SK-N-SH (cell line): ENCODE results near the gene CDKAL1. TPM values are rescaled to one million over a fixed set of nuclear protein-coding genes. Genes with fewer than 3 reads are reported as not detected.

Experiments
- CTCF ChIA-PET: fragments of 300-600, 350-600 bp; formaldehyde crosslinking; extraction: SDS; loops from one replicate; lab custom pipeline; 2021; lab: Yijun Ruan, JAX
- POLR2A ChIA-PET: fragments of 350-600 bp; sonication (Branson Sonifier 250); formaldehyde crosslinking; extraction: SDS; loops from one replicate; lab custom pipeline; 2020; ENCODE audit warnings: antibody characterized with exemption, inconsistent platforms; lab: Yijun Ruan, JAX
- DNase-seq: peaks from one replicate; pipeline ENCODE4 v3.0.0; 2012
- H2AFZ ChIP-seq: fragments of 200-600 bp; sonication (generic); 2 replicates; pipeline ENCODE4 v1.8.1; 2016; ENCODE audit warnings: antibody characterized with exemption, mild to moderate bottlenecking, low read depth
- H3F3A ChIP-seq: fragments of 200-600 bp; sonication (generic); replicated peaks from 2 replicates; pipeline ENCODE3; 2016; ENCODE audit warnings: antibody characterized with exemption, mild to moderate bottlenecking; ENCODE audit not compliant: insufficient read depth
- H3K27ac ChIP-seq, 2 experiments: fragments of 200-500 bp in 1 of 2; fragments of 200-600 bp in 1 of 2; sonication (Bioruptor generic) in 1 of 2; sonication (generic), shearing (Covaris generic) in 1 of 2; 2 replicates each; pipeline versions ENCODE4 v1.5.1 to v1.6.1; 2014 to 2016; ENCODE audit warnings: low read depth in 2 of 2, inconsistent platforms in 1 of 2, low read length in 1 of 2, mild to moderate bottlenecking in 1 of 2, mixed read lengths in 1 of 2
- H3K27me3 ChIP-seq: fragments of 200-600 bp; sonication (generic), shearing (Covaris generic); 2 replicates; pipeline ENCODE4 v1.6.1; 2016; ENCODE audit warnings: mixed run types; ENCODE audit not compliant: insufficient read depth
- H3K36me3 ChIP-seq, 2 experiments: fragments of 200-500 bp in 1 of 2; fragments of 200-600 bp in 1 of 2; sonication (Bioruptor generic) in 1 of 2; sonication (generic) in 1 of 2; replicated peaks in 1 of 2; 2 replicates each; pipeline versions ENCODE3 to v1.5.1; 2014 to 2016; ENCODE audit warnings: low read length in 1 of 2, mild to moderate bottlenecking in 1 of 2; ENCODE audit not compliant: insufficient read depth in 2 of 2, control insufficient read depth in 1 of 2
- H3K4me1 ChIP-seq, 2 experiments: fragments of 200-500 bp in 1 of 2; fragments of 200-600 bp in 1 of 2; sonication (Bioruptor generic) in 1 of 2; sonication (generic), shearing (Covaris generic) in 1 of 2; 2 replicates each; pipeline versions ENCODE4 v1.5.1 to v1.6.1; 2014 to 2016; ENCODE audit warnings: low read depth in 1 of 2, low read length in 1 of 2, mixed run types in 1 of 2; ENCODE audit not compliant: insufficient read depth in 2 of 2, control insufficient read depth in 1 of 2
- H3K4me2 ChIP-seq: fragments of 200-600 bp; sonication (generic), shearing (Covaris generic); 2 replicates; pipeline ENCODE4 v1.6.1; 2017; ENCODE audit warnings: mixed run types
- H3K4me3 ChIP-seq, 2 experiments: fragments of 200-500 bp in 1 of 2; fragments of 200-600 bp in 1 of 2; sonication (Bioruptor generic) in 1 of 2; sonication (generic), shearing (Covaris generic) in 1 of 2; 2 replicates each; pipeline versions ENCODE4 v1.5.1 to v1.8.1; 2014 to 2016; ENCODE audit warnings: low read depth in 2 of 2, inconsistent platforms in 1 of 2, low read length in 1 of 2, mild to moderate bottlenecking in 1 of 2, mixed read lengths in 1 of 2, moderate library complexity in 1 of 2
- H3K79me2 ChIP-seq: fragments of 200-600 bp; sonication (generic); 2 replicates; pipeline ENCODE4 v1.8.1; 2017; ENCODE audit warnings: mild to moderate bottlenecking; ENCODE audit not compliant: insufficient read depth
- H3K9ac ChIP-seq: fragments of 200-600 bp; sonication (generic); 2 replicates; pipeline ENCODE4 v1.6.1; 2017; ENCODE audit warnings: mixed run types
- H3K9me2 ChIP-seq: fragments of 200-600 bp; sonication (generic); 2 replicates; pipeline ENCODE4 v1.6.1; 2017; ENCODE audit warnings: mixed run types
- H3K9me3 ChIP-seq: fragments of 200-600 bp; sonication (generic); 2 replicates; pipeline ENCODE4 v1.6.1; 2017; ENCODE audit warnings: mixed run types, mild to moderate bottlenecking, moderate library complexity
- H4K20me1 ChIP-seq: fragments of 200-600 bp; sonication (generic); 2 replicates; pipeline ENCODE4 v1.6.1; 2017; ENCODE audit warnings: mild to moderate bottlenecking, mixed run types; ENCODE audit not compliant: insufficient read depth
- CHD2 ChIP-seq: fragments of 150-350 bp; IDR thresholded peaks from 2 replicates; pipeline ENCODE4 v1.6.1; 2018; ENCODE audit warnings: low read length; ENCODE audit not compliant: partially characterized antibody
- CTCF ChIP-seq: fragments of 200-600 bp; sonication (generic); IDR thresholded peaks from 2 replicates; pipeline ENCODE4 v1.6.1; 2017; ENCODE audit warnings: antibody characterized with exemption, mild to moderate bottlenecking, moderate library complexity
- ELF1 ChIP-seq: IDR thresholded peaks from 2 replicates; pipeline ENCODE4 v1.4.0; 2012
- EP300 ChIP-seq, 2 experiments: IDR thresholded peaks; 2 replicates each; pipeline versions ENCODE4 v1.4.0 to v1.6.1; 2012; ENCODE audit warnings: borderline replicate concordance in 1 of 2, low read depth in 1 of 2, low read length in 1 of 2
- EZH2phosphoT487 ChIP-seq: fragments of 200-600 bp; sonication (generic); IDR thresholded peaks from 2 replicates; pipeline ENCODE4 v1.6.1; 2017; ENCODE audit warnings: low read depth, mixed run types, mild to moderate bottlenecking, antibody characterized with exemption, moderate library complexity, borderline replicate concordance
- FOSL2 ChIP-seq: IDR thresholded peaks from 2 replicates; pipeline ENCODE4 v1.4.0; 2012; ENCODE audit warnings: low read depth, mild to moderate bottlenecking, moderate library complexity, borderline replicate concordance
- FOXM1 ChIP-seq: IDR thresholded peaks from 2 replicates; pipeline ENCODE4 v1.4.0; 2012; ENCODE audit warnings: low read depth, mild to moderate bottlenecking
- GABPA ChIP-seq: IDR thresholded peaks from 2 replicates; pipeline ENCODE4 v1.4.0; 2012; ENCODE audit warnings: low read depth, mild to moderate bottlenecking
- IRF3 ChIP-seq: fragments of 150-350 bp; IDR thresholded peaks from 2 replicates; pipeline ENCODE4 v1.6.1; 2016; ENCODE audit warnings: mild to moderate bottlenecking, low read depth, low read length
- MAX ChIP-seq: IDR thresholded peaks from 2 replicates; pipeline ENCODE4 v1.4.0; 2012; ENCODE audit warnings: low read depth
- NRF1 ChIP-seq: IDR thresholded peaks from 2 replicates; pipeline ENCODE4 v1.6.1; 2012; ENCODE audit warnings: low read depth, mild to moderate bottlenecking, low read length
- PBX3 ChIP-seq: IDR thresholded peaks from 2 replicates; pipeline ENCODE4; 2012
- RCOR1 ChIP-seq: fragments of 150-350 bp; IDR thresholded peaks from 2 replicates; pipeline ENCODE4 v1.6.1; 2017; ENCODE audit warnings: antibody characterized with exemption, low read length
- REST ChIP-seq: IDR thresholded peaks from 2 replicates; pipeline ENCODE4 v1.6.1; 2012; ENCODE audit warnings: mild to moderate bottlenecking, low read depth, low read length, moderate library complexity
- TCF12 ChIP-seq: IDR thresholded peaks from 2 replicates; pipeline ENCODE4 v1.4.0; 2012
- TEAD4 ChIP-seq: IDR thresholded peaks from 2 replicates; pipeline ENCODE4 v1.4.0; 2012; ENCODE audit warnings: mild to moderate bottlenecking, borderline replicate concordance; ENCODE audit not compliant: insufficient read depth
- USF2 ChIP-seq: fragments of 150-350 bp; IDR thresholded peaks from 2 replicates; pipeline ENCODE4 v1.6.1; 2017; ENCODE audit warnings: antibody characterized with exemption, low read length, low read depth, borderline replicate concordance
- WGBS: methylation state at CpG from one replicate; pipeline ENCODE4 v1.1.6; 2017; ENCODE audit warnings: low lambda C conversion rate; 5-methylcytosine and 5-hydroxymethylcytosine counted together
- polyA plus RNA-seq, 3 experiments: library from polyadenylated mRNA; depleted of rRNA; stranded (reverse); fragments of >200 nt; gene quantifications; 2 replicates each; pipeline ENCODE4 v1.2.3, GENCODE V29; 2012

The CDKAL1 gene
- polyA plus RNA-seq, 1 of the 3 experiments (the other 2 are of a cell fraction): 2.6 TPM

GRCh38 chr6:21214738-21215448 lies 680.6 kb downstream of the CDKAL1 start:
- Histone ChIP-seq H4K20me1 (no peaks in the 10 kb centered on the region), H3K36me3 (no peaks in the 10 kb centered on the region), H3K79me2 (no peaks in the 10 kb centered on the region), H3K9ac (no peak overlapping the region), H3K27ac (no peak overlapping the region), H3K27me3 (no peaks in the 10 kb centered on the region), H3K4me3 (no peak overlapping the region), H3K4me1 (no peaks in the 10 kb centered on the region), H3F3A (no peaks in the 10 kb centered on the region), H3K4me2 (no peak overlapping the region), H3K9me2 (no peaks in the 10 kb centered on the region), H3K9me3 (no peaks in the 10 kb centered on the region), H2AFZ (no peak overlapping the region)
- 80% methylated on average over 5 of the region's 5 CpGs for WGBS
- ChIA-PET CTCF (no interaction called here), POLR2A (no interaction called here)
- no peak for TF ChIP-seq NRF1
- TF ChIP-seq RCOR1: no peak
- no peak for TF ChIP-seq GABPA
- no peak for TF ChIP-seq ELF1
- no peak for TF ChIP-seq CTCF
- no peak for TF ChIP-seq REST
- no peak for TF ChIP-seq FOXM1
- no peak for TF ChIP-seq EP300 (IDR thresholded peaks at IDR 0.05; ENCODE audit: borderline replicate concordance in 1 of 2, low read depth in 1 of 2, low read length in 1 of 2)
- no peak for TF ChIP-seq TCF12
- DNase-seq: no peak

GRCh38 chr6:21219241-21219640 lies 685.0 kb downstream of the CDKAL1 start:
- ChIA-PET CTCF (no interaction called here), POLR2A (no interaction called here)
- H3K9me3 ChIP-seq: no peaks in the 10 kb centered on the region
- no peak for DNase-seq
- no peaks in the 10 kb centered on the region for H4K20me1 ChIP-seq
- H3K36me3 ChIP-seq: no peaks in the 10 kb centered on the region
- no peaks in the 10 kb centered on the region for H3K9me2 ChIP-seq
- no peak overlapping the region for H3K4me3 ChIP-seq
- TF ChIP-seq PBX3 (no peak), RCOR1 (no peak), EZH2phosphoT487 (no peak), FOSL2 (no peak), TEAD4 (no peak), USF2 (no peak), MAX (no peak), IRF3 (no peak), EP300 (IDR thresholded peaks at IDR 0.05; ENCODE audit: borderline replicate concordance in 1 of 2, low read depth in 1 of 2, low read length in 1 of 2) (no peak), CHD2 (no peak)
- TF ChIP-seq, all 33 proteins: peak for 0
- Histone ChIP-seq H2AFZ (no peak overlapping the region), H3K27me3 (no peaks in the 10 kb centered on the region), H3K27ac (no peak overlapping the region), H3K79me2 (no peaks in the 10 kb centered on the region), H3K4me1 (peaks cover 0 to 7% of the 10 kb centered on the region in 2 experiments; a peak in 2 of 4 replicates), H3K9ac (no peak overlapping the region), H3K4me2 (no peak overlapping the region), H3F3A (no peaks in the 10 kb centered on the region)
- 98% methylated on average over 2 of the region's 2 CpGs for WGBS
